ENCODE data around the gene PRKD1. TPM values are rescaled to one million over a fixed set of nuclear protein-coding genes. Genes with fewer than 3 reads are reported as not detected.

Gene PRKD1
- total and polyA plus RNA-seq, 2 of the 13 experiments (the other 11 are each of a cell fraction or from before 2014, with no cell fraction given): 0.22 to 1.3 TPM

GRCh38 chr14:29804481-29805266, 123.0 kb downstream of the PRKD1 start (continued):
- TF ChIP-seq ZNF616 (CRISPR knock-in tag; IDR thresholded peaks at IDR 0.05; ENCODE audit: low read depth): no peak
- TF ChIP-seq RAD51 (IDR thresholded peaks at IDR 0.05; ENCODE audit: borderline replicate concordance): no peak

- Histone ChIP-seq H3K79me2 (ENCODE audit: insufficient read depth, low read length) (no peaks in the 10 kb centered on the region), H3K4me2 (ENCODE audit: low read depth, low read length) (no peak overlapping the region), H4K20me1 (ENCODE audit: insufficient read depth, low read length) (no peaks in the 10 kb centered on the region), H3K27ac (ENCODE audit: extremely low read length, insufficient read depth, low read length) (no peak overlapping the region), H3K9ac (ENCODE audit: insufficient read depth, low read depth, low read length) (no peak overlapping the region), H2AFZ (ENCODE audit: low read length) (no peak overlapping the region), H3K4me1 (ENCODE audit: insufficient read depth, low read length) (no peaks in the 10 kb centered on the region), H3K36me3 (replicated peaks in 1 of 2; ENCODE audit: control insufficient read depth in 1 of 2, insufficient read depth in 2 of 2, low read length in 2 of 2) (no peaks in the 10 kb centered on the region), H3K4me3 (replicated peaks in 1 of 3; ENCODE audit: insufficient read depth in 1 of 3, low read depth in 2 of 3, low read length in 3 of 3) (no peak overlapping the region), H3K27me3 (ENCODE audit: control insufficient read depth in 1 of 2, insufficient read depth in 2 of 2, low read length in 2 of 2) (no peaks in the 10 kb centered on the region), H3K9me3 (ENCODE audit: low read length) (peaks cover 99% of the 10 kb centered on the region)
- in situ Hi-C loops (cut with HindIII; ENCODE audit: extremely low pct_ligation_motif_present, low pct_unique_long_range_greater_than_20kb): no loop called here
- intact Hi-C loops (cut with micrococcal nuclease; ENCODE audit: unreplicated experiment): no loop called here
- DNase-seq (ENCODE audit: low spot score) (no peak), ATAC-seq (no peak), FAIRE-seq (no peak)
- ChIA-PET CTCF (ENCODE audit: low intra/inter-chr PET ratio, low total read pairs) (no interaction called here), POLR2A (no interaction called here)
- peak; percentile 58; the same call in 1 of the 2 replicates for TF ChIP-seq CEBPB (IDR thresholded peaks at IDR 0.05; ENCODE audit: borderline replicate concordance, low read depth, low read length)
- no peak for TF ChIP-seq MBD4 (IDR thresholded peaks at IDR 0.05; ENCODE audit: borderline replicate concordance, low read length)
- no peak for TF ChIP-seq GATAD2A (CRISPR knock-in tag; IDR thresholded peaks at IDR 0.05)
- BruUV-seq (replicated peaks): no TSS peak
These were observed 124.6 kb downstream of the PRKD1 start for GRCh38 chr14:29803045-29803444.

- Histone ChIP-seq H3K4me1 (ENCODE audit: insufficient read depth, low read length) (no peaks in the 10 kb centered on the region), H3K27me3 (ENCODE audit: control insufficient read depth in 1 of 2, insufficient read depth in 2 of 2, low read length in 2 of 2) (no peaks in the 10 kb centered on the region), H3K36me3 (replicated peaks in 1 of 2; ENCODE audit: control insufficient read depth in 1 of 2, insufficient read depth in 2 of 2, low read length in 2 of 2) (no peaks in the 10 kb centered on the region), H2AFZ (ENCODE audit: low read length) (no peak overlapping the region), H3K9me3 (ENCODE audit: low read length) (peaks cover 99% of the 10 kb centered on the region), H3K4me3 (replicated peaks in 1 of 3; ENCODE audit: insufficient read depth in 1 of 3, low read depth in 2 of 3, low read length in 3 of 3) (no peak overlapping the region), H3K27ac (ENCODE audit: extremely low read length, insufficient read depth, low read length) (no peak overlapping the region), H3K79me2 (ENCODE audit: insufficient read depth, low read length) (no peaks in the 10 kb centered on the region), H3K9ac (ENCODE audit: insufficient read depth, low read depth, low read length) (no peak overlapping the region), H4K20me1 (ENCODE audit: insufficient read depth, low read length) (no peaks in the 10 kb centered on the region), H3K4me2 (ENCODE audit: low read depth, low read length) (no peak overlapping the region)
- ChIA-PET CTCF (ENCODE audit: low intra/inter-chr PET ratio, low total read pairs) (no interaction called here), POLR2A (no interaction called here)
- intact Hi-C loops (cut with micrococcal nuclease; ENCODE audit: unreplicated experiment) (no loop called here), in situ Hi-C loops (cut with HindIII; ENCODE audit: extremely low pct_ligation_motif_present, low pct_unique_long_range_greater_than_20kb) (no loop called here)
- FAIRE-seq: no peak
- TF ChIP-seq HOXA5 (CRISPR knock-in tag; IDR thresholded peaks at IDR 0.05) (no peak), KLF11 (CRISPR knock-in tag; IDR thresholded peaks at IDR 0.05) (no peak), THYN1 (CRISPR knock-in tag; IDR thresholded peaks at IDR 0.05; ENCODE audit: borderline replicate concordance, low read depth) (no peak), DRAP1 (CRISPR knock-in tag; IDR thresholded peaks at IDR 0.05) (no peak)
- ATAC-seq: no peak
- BruUV-seq (replicated peaks): no TSS peak
- no peak for DNase-seq (ENCODE audit: low spot score)
These were observed 125.4 kb downstream of the PRKD1 start for GRCh38 chr14:29802211-29802610.

All from HepG2 (cell line).